ENCODE results near the gene ANKS1B. TPM values are rescaled to one million over a fixed set of nuclear protein-coding genes. Genes with fewer than 3 reads are reported as not detected.
"Not testable (repeated sequence)": the region's sequence is repeated elsewhere in the genome, so short reads cannot be mapped to it uniquely, and the experiment has no call there.

Gene ANKS1B
- total RNA-seq, 1 experiment from 2014 or later, result 5.6 TPM

- no peak for DNase-seq (ENCODE audit: low read depth)
- in situ Hi-C loops (cut with HindIII; ENCODE audit: low pct_unique_long_range_greater_than_20kb, low sequenced_read_pairs), result no loop called here
Measured at GRCh38 chr12:99658671-99659349, 325.9 kb downstream of the ANKS1B start.

- in situ Hi-C loops (cut with HindIII; ENCODE audit: low pct_unique_long_range_greater_than_20kb, low sequenced_read_pairs), result no loop called here
- no peak for DNase-seq (ENCODE audit: low read depth)
Measured at GRCh38 chr12:99649551-99649950, 335.2 kb downstream of the ANKS1B start.

GRCh38 chr12:99648183-99648582 lies 336.6 kb downstream of the ANKS1B start:
- no peak for DNase-seq (ENCODE audit: low read depth)
- in situ Hi-C loops (cut with HindIII; ENCODE audit: low pct_unique_long_range_greater_than_20kb, low sequenced_read_pairs), result no loop called here

- no peak for DNase-seq (ENCODE audit: low read depth)
- in situ Hi-C loops (cut with HindIII; ENCODE audit: low pct_unique_long_range_greater_than_20kb, low sequenced_read_pairs), result no loop called here
Measured at GRCh38 chr12:99647453-99647852, 337.3 kb downstream of the ANKS1B start, which contains the start of gene GARIN6. Gene GARIN6, plus strand, starts transcription at chr12:99647753. Its CDS starts 422 bp downstream, at chr12:99648175.

- in situ Hi-C loops (cut with HindIII; ENCODE audit: low pct_unique_long_range_greater_than_20kb, low sequenced_read_pairs), result no loop called here
- DNase-seq (ENCODE audit: low read depth), result no peak
Measured at GRCh38 chr12:99644629-99645028, 340.1 kb downstream of the ANKS1B start.

- in situ Hi-C loops (cut with HindIII; ENCODE audit: low pct_unique_long_range_greater_than_20kb, low sequenced_read_pairs), result no loop called here
- DNase-seq (ENCODE audit: low read depth), result no peak
Measured at GRCh38 chr12:99627459-99627858, 357.3 kb downstream of the ANKS1B start.

- in situ Hi-C loops (cut with HindIII; ENCODE audit: low pct_unique_long_range_greater_than_20kb, low sequenced_read_pairs); DNase-seq (ENCODE audit: low read depth): not testable (repeated sequence)
Measured at GRCh38 chr12:99624591-99624990, 360.1 kb downstream of the ANKS1B start.

- no peak for DNase-seq (ENCODE audit: low read depth)
- in situ Hi-C loops (cut with HindIII; ENCODE audit: low pct_unique_long_range_greater_than_20kb, low sequenced_read_pairs), result no loop called here
Measured at GRCh38 chr12:99620159-99620479, 364.6 kb downstream of the ANKS1B start.

GRCh38 chr12:99619389-99620158 lies 365.2 kb downstream of the ANKS1B start:
- DNase-seq (ENCODE audit: low read depth), result peak; percentile 37
- in situ Hi-C loops (cut with HindIII; ENCODE audit: low pct_unique_long_range_greater_than_20kb, low sequenced_read_pairs), result no loop called here

GRCh38 chr12:99618657-99619056 lies 366.1 kb downstream of the ANKS1B start:
- in situ Hi-C loops (cut with HindIII; ENCODE audit: low pct_unique_long_range_greater_than_20kb, low sequenced_read_pairs), result no loop called here

GRCh38 chr12:99611599-99611998 lies 373.1 kb downstream of the ANKS1B start:
- in situ Hi-C loops (cut with HindIII; ENCODE audit: low pct_unique_long_range_greater_than_20kb, low sequenced_read_pairs), result no loop called here
- no peak for DNase-seq (ENCODE audit: low read depth)

More at GRCh38 chr12:99618657-99619056, 366.1 kb downstream of the ANKS1B start:
- DNase-seq (ENCODE audit: low read depth), result no peak

GRCh38 chr12:99611117-99611516 lies 373.6 kb downstream of the ANKS1B start:
- in situ Hi-C loops (cut with HindIII; ENCODE audit: low pct_unique_long_range_greater_than_20kb, low sequenced_read_pairs), result no loop called here
- DNase-seq (ENCODE audit: low read depth), result no peak

- in situ Hi-C loops (cut with HindIII; ENCODE audit: low pct_unique_long_range_greater_than_20kb, low sequenced_read_pairs), result no loop called here
- no peak for DNase-seq (ENCODE audit: low read depth)
Measured at GRCh38 chr12:99609455-99610181, 375.1 kb downstream of the ANKS1B start.

- in situ Hi-C loops (cut with HindIII; ENCODE audit: low pct_unique_long_range_greater_than_20kb, low sequenced_read_pairs), result no loop called here
- DNase-seq (ENCODE audit: low read depth), result peak; percentile 22
Measured at GRCh38 chr12:99600388-99600787, 384.3 kb downstream of the ANKS1B start.

- in situ Hi-C loops (cut with HindIII; ENCODE audit: low pct_unique_long_range_greater_than_20kb, low sequenced_read_pairs), result no loop called here
Measured at GRCh38 chr12:99598785-99599184, 386.0 kb downstream of the ANKS1B start.

GRCh38 chr12:99596762-99597161 lies 388.0 kb downstream of the ANKS1B start:
- in situ Hi-C loops (cut with HindIII; ENCODE audit: low pct_unique_long_range_greater_than_20kb, low sequenced_read_pairs), result no loop called here
- no peak for DNase-seq (ENCODE audit: low read depth)

More at GRCh38 chr12:99598785-99599184, 386.0 kb downstream of the ANKS1B start:
- DNase-seq (ENCODE audit: low read depth), result no peak

GRCh38 chr12:99577125-99577524 lies 407.6 kb downstream of the ANKS1B start:
- DNase-seq (ENCODE audit: low read depth); in situ Hi-C loops (cut with HindIII; ENCODE audit: low pct_unique_long_range_greater_than_20kb, low sequenced_read_pairs): not testable (repeated sequence)

GRCh38 chr12:99573980-99574379 lies 410.8 kb downstream of the ANKS1B start:
- DNase-seq (ENCODE audit: low read depth), result no peak
- in situ Hi-C loops (cut with HindIII; ENCODE audit: low pct_unique_long_range_greater_than_20kb, low sequenced_read_pairs), result no loop called here

- in situ Hi-C loops (cut with HindIII; ENCODE audit: low pct_unique_long_range_greater_than_20kb, low sequenced_read_pairs), result no loop called here
- DNase-seq (ENCODE audit: low read depth), result no peak
Measured at GRCh38 chr12:99567072-99567471, 417.7 kb downstream of the ANKS1B start.

All from Caki2 (cell line).